HG03045 (cell line): ENCODE results near the gene GIGYF1.
"Not testable (repeated sequence)": the region's sequence is repeated elsewhere in the genome, so short reads cannot be mapped to it uniquely, and the experiment has no call there.

Source experiments
- ATAC-seq: cut with Tn5 transposase; IDR thresholded peaks from one replicate; pipeline ENCODE4 v1.9.1; 2021; ENCODE audit warnings: mild to moderate bottlenecking, moderate library complexity; ENCODE audit not compliant: unreplicated experiment

Gene GIGYF1, protein sequence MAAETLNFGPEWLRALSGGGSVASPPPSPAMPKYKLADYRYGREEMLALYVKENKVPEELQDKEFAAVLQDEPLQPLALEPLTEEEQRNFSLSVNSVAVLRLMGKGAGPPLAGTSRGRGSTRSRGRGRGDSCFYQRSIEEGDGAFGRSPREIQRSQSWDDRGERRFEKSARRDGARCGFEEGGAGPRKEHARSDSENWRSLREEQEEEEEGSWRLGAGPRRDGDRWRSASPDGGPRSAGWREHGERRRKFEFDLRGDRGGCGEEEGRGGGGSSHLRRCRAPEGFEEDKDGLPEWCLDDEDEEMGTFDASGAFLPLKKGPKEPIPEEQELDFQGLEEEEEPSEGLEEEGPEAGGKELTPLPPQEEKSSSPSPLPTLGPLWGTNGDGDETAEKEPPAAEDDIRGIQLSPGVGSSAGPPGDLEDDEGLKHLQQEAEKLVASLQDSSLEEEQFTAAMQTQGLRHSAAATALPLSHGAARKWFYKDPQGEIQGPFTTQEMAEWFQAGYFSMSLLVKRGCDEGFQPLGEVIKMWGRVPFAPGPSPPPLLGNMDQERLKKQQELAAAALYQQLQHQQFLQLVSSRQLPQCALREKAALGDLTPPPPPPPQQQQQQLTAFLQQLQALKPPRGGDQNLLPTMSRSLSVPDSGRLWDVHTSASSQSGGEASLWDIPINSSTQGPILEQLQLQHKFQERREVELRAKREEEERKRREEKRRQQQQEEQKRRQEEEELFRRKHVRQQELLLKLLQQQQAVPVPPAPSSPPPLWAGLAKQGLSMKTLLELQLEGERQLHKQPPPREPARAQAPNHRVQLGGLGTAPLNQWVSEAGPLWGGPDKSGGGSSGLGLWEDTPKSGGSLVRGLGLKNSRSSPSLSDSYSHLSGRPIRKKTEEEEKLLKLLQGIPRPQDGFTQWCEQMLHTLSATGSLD (N-terminal part only)

DNA sequence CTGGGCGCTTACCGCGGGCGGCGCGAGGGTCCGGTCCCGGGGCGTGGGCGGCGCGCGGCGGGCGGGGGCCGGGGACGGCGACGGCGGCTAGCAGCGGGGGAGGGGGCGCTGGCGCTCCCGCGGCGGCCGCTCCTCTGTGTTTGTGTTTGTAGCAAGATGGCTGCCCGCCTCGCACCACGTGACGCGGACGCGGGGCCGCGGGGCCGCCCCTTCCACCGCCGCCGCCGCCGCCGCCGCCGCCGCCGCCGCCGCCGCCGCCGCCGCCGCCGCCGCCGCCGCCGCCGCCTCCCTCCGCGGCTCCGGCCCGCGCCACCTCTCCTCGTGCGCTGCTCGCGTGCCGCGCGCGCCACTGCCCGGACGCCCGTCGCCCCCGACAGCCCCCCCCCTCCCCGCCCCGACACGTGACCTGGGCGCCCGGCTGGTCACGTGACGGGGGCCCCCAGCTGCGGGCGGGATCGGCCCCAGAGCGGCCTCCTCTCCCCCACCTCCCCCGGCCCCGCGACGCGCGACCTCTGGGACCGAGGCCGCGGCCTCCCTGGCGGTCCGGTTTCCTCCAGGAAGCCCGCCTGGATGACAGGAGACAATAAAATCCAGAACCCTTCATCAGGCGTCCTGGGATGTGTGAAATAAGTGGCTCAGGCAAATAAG lies at the start of gene GIGYF1:
Gene GIGYF1 (minus strand): TSS at position 153 of the 648 bp plus-strand sequence. CDS start 6,012 bp downstream, outside the sequence.
- peak; percentile 54 for ATAC-seq

DNA sequence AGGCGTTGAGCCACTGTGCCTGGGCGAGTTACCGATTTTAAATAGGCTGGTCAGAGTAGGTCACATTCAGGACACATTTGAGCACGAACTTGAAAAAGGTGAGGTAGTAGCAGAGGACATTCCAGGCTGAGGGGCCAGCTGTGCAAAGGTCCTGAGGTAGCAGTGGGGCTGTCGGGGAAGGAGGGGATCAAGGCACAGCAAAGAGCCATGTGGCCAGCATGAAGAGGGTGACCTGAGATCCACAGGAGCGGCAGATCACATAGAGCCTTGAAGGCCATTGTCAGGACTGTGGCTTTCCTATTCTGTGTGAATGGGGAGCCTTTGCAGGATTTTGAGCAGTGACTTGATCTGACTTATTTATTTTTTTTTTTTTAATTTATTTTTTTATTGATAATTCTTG lies 45.9 kb upstream of the GIGYF1 start:
- no peak for ATAC-seq

DNA sequence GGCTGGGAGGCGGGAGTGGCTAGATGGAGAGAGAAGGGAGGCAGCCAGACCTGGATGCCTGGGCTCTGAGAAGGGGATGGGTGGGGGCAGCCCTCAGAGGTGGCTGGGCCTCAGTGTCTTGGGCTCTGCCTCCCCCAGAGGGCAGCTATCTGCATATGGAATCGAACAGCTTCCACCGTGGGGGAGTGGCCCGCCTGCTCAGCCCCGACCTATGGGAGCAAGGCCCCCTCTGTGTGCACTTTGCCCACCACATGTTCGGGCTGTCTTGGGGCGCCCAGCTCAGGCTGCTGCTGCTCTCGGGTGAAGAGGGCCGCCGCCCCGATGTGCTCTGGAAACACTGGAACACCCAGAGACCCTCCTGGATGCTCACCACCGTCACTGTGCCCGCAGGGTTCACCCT lies 42.6 kb upstream of the GIGYF1 start:
- ATAC-seq, result no peak

DNA sequence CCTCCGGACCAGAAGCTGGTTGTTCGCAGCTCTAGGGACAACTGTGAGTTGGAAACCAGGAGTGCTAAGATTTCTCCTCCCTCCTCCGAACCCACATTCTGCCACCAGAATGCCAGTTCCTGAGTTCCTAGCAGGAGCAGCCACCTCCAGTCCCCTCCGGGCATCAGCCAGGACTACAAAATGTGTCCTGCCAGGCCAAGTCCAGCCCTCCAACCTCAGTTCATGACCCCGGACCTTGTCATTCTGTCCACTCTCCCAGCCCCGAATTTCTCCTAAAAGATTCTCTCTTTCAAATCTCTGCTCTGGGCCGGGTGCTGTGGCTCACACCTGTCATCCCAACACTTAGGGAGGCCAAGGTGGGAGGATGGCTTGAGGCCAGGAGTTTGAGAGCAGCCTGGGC lies 41.7 kb upstream of the GIGYF1 start:
- no peak for ATAC-seq

DNA sequence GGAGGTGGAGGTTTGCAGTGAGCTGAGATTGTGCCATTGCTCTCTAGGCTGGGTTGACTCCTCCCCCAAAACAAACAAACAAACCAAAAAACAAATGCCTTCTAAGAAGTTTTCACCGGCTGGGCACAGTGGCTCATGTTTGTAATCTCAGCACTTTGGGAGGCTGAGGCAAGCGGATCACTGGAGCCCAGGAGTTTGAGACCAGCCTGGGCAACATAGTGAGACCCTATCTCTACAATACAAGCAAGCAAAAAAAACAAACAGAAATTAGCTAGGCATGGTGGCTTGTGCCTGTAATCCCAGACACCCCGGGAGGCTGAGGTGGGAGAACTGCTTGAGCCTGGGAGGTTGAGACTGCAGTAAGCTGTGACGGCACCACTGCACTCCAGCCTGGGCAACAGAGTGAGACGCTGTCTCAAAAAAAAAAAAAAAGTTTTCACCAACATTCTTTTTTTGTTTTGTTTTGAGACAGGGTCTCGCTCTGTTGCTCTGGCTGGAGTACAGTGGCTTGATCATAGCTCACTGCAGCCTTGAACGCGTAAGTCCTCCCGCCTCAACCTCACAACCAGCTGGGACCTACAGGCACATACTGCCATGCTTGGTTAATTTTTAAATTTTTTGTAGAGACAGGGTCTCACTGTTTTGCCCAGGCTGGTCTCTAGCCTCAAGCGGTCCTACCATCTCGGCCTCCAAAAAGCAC lies 38.0 kb upstream of the GIGYF1 start:
- no peak for ATAC-seq

DNA sequence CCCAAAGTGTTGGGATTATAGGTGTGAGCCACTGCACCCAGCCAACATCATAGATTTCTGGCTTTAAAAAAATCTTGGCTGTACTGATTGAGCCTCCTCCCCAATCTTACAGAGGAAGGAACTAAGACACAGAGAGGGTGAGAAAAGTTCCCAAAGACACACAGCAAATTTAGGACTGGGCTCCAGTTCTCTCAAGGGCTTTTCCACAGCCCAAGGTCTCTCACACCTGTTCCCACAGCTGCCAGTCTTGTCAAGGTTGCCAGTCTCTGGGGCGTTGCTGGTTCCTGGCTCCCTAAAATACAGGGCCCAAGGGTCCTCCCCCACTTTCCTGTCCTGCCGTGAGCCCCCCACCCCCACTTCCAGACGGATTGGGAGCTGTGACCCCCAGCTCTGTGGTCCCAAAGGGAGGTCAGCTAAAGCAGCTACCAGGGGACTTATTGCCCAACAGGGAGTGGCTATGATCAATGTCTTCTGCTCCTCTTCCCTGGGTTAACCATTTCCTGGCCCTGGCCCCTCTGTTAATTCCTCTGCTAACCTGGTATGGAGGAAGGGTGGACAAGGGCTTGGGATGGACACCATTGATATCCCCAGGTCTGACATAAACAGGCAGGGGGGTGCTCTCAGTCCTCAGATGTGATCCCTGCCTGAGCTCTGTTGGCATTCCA lies 36.2 kb upstream of the GIGYF1 start:
- no peak for ATAC-seq

DNA sequence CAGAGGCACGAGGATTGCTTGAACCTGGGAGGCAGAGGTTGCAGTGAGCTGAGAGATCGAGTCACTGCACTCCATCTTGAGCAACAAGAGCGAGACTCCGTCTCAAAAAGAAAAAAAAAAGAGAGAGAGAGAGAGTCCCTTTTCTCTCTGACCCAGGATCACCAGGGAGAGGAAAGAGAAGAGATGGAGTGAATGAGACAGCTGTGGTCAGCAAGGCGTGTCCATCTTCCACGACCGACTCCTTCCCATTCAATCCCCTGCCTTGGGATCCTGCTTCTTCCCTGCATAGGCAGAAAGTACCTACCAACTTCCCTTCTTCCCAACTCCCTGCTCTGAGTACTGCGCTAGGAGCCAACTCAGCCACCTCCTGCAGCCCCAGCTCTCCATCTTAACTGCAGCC lies 34.1 kb upstream of the GIGYF1 start:
- ATAC-seq, result no peak

DNA sequence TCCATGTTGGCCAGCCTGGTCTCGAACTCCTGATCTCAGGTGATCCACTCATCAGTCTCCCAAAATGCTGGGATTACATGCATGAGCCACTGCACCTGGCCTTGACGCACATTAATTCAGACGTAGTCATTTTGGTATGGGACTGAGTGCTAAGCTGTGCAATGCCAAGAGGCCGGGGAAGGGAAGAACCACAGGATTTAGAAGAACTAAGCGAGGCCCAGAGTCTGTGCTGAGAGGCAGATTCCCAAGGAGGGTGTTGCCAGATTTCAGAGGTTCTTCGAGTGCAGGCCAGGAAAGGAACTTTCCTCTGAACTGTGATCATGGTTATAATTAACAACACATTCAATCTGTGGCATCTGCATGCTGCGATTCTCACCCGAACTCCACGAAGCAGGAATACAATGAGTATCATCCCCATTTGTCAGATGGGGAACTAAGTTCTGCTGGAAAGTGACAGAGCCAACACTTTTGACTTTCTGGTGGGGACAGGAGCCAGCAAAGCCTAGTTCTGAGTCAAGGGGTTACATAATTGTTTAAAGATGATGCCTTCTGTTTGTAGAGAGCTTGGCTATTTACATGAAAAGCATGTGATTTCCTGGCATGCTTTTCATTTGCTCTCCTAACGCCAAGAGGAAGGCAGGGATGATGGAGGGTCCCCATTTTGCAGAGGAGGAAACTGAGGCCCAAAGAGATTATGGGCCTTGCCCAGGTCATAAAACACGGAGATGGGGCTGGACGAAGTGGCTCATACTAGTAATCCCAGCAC lies 33.1 kb upstream of the GIGYF1 start:
- no peak for ATAC-seq

DNA sequence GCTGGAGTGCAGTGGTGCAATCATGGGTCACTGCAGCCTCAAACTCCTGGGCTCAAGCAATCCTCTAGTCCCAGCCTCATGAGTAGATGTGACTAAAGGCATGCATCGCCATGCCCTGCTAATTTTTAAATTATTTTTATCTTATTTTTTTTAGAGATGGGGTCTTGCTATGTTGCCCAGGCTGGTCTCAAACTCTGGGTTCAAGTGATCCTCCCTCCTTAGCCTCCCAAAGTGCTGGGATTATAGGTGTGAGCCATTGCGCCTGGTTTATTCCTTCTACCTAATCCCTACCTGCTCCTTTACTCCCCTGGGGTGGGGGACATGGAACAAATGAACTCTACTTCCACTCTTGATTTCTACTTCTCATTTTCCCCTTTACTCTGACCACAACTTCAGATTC lies 30.3 kb upstream of the GIGYF1 start:
- ATAC-seq, result not testable (repeated sequence)

DNA sequence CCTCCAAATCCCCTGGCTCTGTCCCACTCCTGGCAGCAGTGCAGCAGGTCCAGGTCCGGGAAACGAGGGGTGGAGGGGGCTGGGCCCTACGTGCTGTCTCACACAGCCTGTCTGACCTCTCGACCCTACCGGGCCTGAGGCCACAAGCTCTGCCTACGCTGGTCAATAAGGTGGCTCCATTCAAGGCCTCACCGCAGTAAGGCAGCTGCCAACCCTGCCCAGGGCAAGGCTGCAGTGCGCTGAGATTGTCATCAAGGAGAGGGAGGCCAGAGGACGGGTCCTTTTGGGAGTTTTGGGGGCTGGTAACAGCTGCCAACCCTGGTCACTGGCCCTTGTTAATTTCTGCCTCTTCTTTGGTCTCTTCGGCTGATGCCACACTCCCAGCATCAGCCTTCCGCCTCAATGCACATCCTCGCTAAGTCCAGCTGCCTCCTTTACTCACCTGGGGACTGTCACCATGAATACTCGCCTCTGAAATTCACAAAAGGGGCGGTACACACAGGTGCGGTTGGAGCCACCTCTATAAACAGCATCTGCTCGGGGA lies 29.8 kb upstream of the GIGYF1 start:
- ATAC-seq, result no peak

DNA sequence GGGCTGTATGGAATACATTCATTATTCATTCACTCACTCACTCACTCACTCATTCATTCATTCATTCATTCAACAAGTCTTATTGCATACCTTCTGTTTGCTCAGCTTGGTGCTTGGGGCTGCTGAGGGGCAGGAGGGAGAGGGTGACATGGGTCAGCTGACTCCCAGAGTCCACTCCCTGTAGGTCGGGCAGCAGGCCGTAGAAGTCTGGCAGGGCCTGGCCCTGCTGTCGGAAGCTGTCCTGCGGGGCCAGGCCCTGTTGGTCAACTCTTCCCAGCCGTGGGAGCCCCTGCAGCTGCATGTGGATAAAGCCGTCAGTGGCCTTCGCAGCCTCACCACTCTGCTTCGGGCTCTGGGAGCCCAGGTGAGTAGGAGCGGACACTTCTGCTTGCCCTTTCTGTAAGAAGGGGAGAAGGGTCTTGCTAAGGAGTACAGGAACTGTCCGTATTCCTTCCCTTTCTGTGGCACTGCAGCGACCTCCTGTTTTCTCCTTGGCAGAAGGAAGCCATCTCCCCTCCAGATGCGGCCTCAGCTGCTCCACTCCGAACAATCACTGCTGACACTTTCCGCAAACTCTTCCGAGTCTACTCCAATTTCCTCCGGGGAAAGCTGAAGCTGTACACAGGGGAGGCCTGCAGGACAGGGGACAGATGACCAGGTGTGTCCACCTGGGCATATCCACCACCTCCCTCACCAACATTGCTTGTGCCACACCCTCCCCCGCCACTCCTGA lies 28.6 kb upstream of the GIGYF1 start:
- ATAC-seq, result no peak

DNA sequence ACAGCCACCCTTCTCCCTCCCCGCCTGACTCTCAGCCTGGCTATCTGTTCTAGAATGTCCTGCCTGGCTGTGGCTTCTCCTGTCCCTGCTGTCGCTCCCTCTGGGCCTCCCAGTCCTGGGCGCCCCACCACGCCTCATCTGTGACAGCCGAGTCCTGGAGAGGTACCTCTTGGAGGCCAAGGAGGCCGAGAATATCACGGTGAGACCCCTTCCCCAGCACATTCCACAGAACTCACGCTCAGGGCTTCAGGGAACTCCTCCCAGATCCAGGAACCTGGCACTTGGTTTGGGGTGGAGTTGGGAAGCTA lies 27.4 kb upstream of the GIGYF1 start:
- ATAC-seq, result no peak

DNA sequence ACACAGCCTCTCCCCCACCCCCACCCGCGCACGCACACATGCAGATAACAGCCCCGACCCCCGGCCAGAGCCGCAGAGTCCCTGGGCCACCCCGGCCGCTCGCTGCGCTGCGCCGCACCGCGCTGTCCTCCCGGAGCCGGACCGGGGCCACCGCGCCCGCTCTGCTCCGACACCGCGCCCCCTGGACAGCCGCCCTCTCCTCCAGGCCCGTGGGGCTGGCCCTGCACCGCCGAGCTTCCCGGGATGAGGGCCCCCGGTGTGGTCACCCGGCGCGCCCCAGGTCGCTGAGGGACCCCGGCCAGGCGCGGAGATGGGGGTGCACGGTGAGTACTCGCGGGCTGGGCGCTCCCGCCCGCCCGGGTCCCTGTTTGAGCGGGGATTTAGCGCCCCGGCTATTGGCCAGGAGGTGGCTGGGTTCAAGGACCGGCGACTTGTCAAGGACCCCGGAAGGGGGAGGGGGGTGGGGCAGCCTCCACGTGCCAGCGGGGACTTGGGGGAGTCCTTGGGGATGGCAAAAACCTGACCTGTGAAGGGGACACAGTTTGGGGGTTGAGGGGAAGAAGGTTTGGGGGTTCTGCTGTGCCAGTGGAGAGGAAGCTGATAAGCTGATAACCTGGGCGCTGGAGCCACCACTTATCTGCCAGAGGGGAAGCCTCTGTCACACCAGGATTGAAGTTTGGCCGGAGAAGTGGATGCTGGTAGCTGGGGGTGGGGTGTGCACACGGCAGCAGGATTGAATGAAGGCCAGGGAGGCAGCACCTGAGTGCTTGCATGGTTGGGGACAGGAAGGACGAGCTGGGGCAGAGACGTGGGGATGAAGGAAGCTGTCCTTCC lies 26.8 kb upstream of the GIGYF1 start:
- no peak for ATAC-seq

DNA sequence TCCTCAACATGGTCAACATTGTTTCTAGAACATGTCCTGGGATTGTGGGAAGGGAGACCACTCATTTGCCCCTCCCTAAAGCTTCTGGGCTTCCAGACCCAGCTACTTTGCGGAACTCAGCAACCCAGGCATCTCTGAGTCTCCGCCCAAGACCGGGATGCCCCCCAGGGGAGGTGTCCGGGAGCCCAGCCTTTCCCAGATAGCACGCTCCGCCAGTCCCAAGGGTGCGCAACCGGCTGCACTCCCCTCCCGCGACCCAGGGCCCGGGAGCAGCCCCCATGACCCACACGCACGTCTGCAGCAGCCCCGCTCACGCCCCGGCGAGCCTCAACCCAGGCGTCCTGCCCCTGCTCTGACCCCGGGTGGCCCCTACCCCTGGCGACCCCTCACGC lies 26.2 kb upstream of the GIGYF1 start, which contains the start of gene EPO:
Gene EPO (plus strand): TSS at position 190 of the 392 bp plus-strand sequence. CDS start 513 bp downstream, outside the sequence.
- ATAC-seq, result no peak

DNA sequence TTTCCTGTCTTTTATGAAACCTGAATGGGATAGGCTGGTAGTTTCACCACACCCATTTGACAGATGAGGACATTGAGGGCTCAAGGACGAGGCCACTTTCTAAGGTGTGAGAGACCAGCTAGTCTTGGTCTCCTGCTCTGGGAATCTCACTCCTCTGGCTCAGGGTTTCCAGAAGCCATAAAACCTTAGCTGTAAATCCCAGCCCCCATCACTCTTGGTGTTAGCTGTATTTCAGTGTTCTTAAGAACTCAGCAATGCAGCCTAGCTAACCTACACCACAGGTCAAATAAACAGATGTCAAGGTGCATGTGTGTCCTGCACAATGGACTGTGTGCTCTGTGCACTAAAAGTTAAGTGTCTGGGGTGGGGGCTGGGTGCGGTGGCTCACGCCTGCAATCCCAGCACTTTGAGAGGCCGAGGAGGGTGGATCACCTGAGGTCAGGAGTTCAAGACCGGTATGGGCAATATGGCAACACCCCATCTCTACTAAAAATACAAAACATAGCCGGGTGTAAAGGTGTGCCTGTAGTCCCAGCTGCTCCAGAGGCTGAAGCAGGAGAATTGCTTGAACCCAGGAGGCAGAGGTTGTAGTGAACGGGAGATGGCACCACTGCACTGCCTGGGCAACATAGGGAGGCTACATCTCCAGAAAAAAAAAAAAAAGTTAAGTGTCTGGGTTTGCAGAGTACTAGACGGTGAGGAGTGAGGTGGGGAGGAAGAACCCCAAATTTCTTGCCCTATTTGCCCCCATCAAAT lies 25.7 kb upstream of the GIGYF1 start:
- ATAC-seq, result no peak

DNA sequence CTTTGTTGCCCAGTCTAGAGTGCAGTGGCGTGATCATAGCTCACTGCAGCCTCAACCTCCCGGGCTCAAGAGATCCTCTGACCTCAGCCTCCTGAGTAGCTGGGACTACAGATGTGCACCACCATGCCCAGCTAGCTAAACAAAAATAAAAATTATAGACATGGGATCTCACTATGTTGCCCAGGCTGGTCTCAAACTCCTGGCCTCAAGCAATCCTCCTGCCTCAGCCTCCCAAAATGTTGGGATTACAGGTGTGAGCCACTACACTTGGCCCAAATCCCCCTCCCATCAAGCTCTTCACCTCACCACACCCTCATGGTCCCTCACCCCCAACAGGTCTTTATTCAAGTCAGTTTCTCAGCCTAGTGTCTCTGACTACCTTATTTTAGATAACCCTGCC lies 23.0 kb upstream of the GIGYF1 start:
- not testable (repeated sequence) for ATAC-seq

DNA sequence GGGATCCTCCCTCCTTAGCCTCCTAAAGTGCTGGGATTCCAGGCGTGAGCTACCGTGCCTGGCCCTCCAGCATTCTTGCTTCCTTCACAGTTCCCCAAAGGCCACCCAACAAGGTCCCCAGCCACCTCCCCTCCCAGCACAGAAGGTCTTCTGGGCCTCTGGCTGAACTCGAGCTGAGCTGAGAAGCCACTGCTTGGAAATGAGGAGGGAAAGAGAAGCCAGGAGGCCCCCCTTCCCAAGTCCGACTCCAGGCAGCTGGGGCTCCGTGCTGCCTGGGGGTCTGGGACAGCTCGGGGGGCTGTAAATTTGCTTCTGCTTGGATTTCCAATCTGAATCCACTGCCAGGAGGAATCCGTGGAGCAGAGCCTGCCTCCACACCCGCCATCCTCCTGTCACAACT lies 20.7 kb upstream of the GIGYF1 start:
- ATAC-seq, result no peak
